Stimulated activated CD4-positive, alpha-beta T cell treated with anti-CD3 and anti-CD28 coated beads, TNF-alpha, amount 100 ng/mL, for 48 hours (primary cell): ENCODE data around the gene CHI3L1.

Experiments used
- DNase-seq, 3 donors: peaks; one replicate each; pipeline ENCODE4 v3.0.0-alpha.2; 2020; ENCODE audit warnings: low read depth in 3 of 3

CHI3L1 gene

GRCh38 chr1:203133970-203134725, 52.4 kb downstream of the CHI3L1 start:
- no peak for DNase-seq

- no peak for DNase-seq
Measured at GRCh38 chr1:203131548-203132200, 54.8 kb downstream of the CHI3L1 start.

- no peak for DNase-seq
Measured at GRCh38 chr1:203130358-203130985, 56.0 kb downstream of the CHI3L1 start.

- no peak for DNase-seq
Measured at GRCh38 chr1:203129501-203130231, 56.8 kb downstream of the CHI3L1 start.
